ENCODE measurements around the gene FLNB.

FLNB gene

DNA sequence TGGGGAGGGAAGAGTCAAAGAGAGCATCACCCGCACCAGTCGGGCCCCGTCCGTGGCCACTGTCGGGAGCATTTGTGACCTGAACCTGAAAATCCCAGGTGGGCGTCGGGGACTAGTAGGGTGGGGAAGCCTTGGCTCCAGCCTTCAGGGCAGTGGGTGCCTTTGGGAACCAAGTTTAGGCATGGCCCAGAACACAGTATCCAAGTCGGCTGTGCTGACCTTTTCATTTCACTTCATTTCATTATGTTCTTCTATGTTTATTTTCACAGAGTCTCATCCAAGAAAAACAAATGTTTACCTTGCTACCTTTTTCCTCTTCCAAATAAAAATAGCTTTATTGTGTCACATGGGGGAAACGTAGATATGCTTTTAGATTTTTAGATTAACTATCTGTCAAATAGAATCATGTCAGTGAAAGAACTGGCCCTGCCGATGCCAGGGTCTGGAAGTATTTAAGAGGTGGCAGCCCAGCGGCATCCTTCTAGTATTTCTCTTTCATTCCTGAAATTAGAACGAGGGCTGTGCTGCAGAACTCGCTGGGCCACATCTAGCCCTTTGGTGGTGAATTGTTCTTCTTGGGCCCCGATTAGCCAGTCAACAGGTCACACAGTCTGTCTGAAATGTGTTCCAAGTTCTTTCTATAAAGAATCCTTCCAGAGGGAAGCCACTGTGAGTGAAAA, 142.0 kb downstream of the FLNB start:
- DNase-seq: no peak

- DNase-seq: no peak
Observed at GRCh38 chr3:58150810-58151199, 142.6 kb downstream of the FLNB start.

DNA sequence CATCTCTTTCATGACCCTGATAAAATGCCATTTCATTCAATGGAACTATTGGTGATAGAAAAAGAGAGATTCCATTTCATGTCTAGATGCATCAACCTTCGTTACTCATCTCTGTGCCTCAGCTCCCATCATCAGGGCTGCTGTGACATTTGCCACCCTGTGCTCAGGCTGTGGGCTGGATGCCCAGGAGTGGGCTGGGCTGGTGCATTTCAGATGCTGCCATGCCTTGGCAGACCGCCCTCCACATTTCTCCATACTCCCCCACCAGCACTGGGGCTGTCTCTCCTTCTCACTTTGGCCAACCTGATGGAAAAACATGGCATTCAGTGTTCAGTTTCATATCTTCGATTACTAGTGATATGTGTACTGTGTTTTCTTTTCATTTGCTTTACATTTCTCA, 143.4 kb downstream of the FLNB start:
- DNase-seq: no peak

GRCh38 chr3:58152225-58153015, 144.2 kb downstream of the FLNB start:
- DNase-seq: no peak

DNA sequence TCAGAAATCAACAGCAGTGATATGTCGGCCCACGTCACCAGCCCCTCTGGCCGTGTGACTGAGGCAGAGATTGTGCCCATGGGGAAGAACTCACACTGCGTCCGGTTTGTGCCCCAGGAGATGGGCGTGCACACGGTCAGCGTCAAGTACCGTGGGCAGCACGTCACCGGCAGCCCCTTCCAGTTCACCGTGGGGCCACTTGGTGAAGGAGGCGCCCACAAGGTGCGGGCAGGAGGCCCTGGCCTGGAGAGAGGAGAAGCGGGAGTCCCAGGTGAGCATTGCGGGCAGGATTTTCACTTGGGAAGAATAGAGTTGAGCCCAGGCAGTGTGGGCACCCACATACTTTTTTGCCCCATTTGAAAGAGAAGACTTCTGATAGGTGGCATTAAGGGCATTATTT, 145.1 kb downstream of the FLNB start:
- no peak for DNase-seq

DNA sequence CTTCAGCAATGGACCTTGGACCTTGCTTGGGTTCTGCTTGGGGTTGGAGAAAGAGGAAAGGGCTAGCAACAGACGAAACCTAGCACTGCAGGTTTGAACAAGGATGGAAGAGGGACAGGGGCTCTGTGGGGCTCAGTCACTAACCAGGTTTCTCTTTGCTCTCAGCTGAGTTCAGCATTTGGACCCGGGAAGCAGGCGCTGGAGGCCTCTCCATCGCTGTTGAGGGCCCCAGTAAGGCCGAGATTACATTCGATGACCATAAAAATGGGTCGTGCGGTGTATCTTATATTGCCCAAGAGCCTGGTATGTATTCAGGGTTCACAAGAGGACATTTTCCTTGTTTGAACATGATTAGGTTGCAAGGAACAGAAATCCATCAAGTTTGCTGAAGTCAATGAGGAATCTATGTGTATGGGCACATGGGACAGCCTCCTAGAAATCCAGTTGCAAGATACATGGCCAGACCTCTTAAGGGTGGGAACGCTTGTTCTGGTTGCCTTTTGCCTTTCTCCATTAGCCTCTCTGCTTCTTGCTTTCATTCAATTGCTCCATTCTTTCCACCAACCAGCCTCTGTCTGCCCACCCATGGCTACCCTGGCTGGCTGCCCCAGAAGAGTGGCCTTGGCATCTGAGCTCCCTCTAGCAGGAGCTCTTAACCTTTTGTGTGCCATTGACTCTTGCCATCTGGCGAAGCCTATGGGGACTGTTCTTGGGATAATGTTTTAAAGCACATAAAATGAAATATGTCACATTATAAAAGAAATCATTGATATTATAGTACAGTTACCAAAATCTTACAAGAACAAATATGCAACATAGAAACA, 146.6 kb downstream of the FLNB start:
- no peak for DNase-seq

DNA sequence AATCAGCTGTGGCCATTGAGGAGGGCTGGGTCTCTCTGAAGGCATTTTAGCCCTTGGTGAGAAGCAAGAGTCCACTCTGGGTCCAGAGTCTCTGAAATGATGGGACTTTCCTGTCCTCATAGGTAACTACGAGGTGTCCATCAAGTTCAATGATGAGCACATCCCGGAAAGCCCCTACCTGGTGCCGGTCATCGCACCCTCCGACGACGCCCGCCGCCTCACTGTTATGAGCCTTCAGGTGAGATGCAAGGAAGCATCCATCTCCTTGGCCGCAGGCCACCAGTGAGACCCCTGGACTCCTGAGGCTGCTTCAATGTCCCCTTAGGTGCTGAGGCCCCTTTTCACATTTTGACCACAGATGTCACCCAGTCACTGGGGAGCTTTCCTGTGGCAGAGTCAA, 147.6 kb downstream of the FLNB start:
- no peak for DNase-seq

DNA sequence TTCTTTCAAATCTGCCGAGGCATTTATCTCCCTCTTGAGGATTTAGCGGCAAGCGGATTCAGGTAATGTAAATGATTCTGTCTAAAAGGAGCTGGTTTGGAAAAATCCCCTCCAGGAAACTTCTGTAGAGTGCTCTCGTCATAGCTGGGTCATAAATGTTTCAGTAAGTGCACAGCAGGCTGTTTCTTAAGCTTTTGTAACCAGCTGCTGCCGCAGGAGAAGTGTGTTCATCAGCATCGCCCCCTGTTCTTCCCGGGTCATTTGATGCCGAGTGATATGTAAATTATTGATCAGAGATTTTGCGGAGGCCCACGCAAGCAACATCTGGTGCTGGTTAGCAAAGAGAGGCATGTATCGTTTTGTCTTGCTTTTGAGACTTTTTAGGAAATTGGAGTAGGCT, 149.5 kb downstream of the FLNB start:
- no peak for DNase-seq

DNA sequence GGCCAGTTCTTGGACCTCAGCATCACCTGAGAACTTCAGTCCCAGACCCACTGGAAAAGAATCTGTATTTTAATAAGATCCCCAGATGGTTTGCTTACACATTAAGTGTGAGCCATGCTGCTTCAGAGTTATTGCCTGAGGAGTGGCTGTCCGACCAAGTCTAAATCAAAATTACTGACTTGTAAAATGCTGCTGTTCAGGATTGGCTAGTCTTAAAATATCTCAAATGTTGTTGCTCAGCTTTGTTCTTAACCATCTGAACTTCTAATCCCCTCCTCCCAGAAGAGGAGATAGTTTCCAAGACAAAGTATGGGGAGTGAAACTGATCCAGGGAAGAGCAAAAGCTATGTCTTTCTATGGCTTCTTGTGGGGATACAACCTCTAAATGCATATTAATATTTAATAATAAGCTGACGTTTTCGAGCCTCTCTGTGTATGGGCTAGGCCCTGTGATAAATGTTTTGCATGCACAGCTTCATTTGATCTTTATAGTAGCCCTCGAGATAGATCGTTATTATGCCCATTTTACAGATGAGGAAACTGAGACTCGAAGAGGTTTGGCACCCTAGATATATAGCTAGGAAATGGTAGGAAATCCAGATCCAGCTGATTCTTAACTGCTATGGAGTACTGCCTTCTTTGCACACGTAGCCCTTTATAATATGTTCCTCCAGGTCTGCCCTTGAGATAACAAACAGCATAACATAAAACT, 150.4 kb downstream of the FLNB start:
- no peak for DNase-seq

GRCh38 chr3:58160399-58160798, 152.2 kb downstream of the FLNB start:
- DNase-seq: no peak

GRCh38 chr3:58161435-58162398, 153.5 kb downstream of the FLNB start:
- no peak for DNase-seq

GRCh38 chr3:58163234-58163633, 155.0 kb downstream of the FLNB start:
- DNase-seq: no peak

GRCh38 chr3:58164199-58164879, 156.1 kb downstream of the FLNB start:
- DNase-seq: no peak

DNA sequence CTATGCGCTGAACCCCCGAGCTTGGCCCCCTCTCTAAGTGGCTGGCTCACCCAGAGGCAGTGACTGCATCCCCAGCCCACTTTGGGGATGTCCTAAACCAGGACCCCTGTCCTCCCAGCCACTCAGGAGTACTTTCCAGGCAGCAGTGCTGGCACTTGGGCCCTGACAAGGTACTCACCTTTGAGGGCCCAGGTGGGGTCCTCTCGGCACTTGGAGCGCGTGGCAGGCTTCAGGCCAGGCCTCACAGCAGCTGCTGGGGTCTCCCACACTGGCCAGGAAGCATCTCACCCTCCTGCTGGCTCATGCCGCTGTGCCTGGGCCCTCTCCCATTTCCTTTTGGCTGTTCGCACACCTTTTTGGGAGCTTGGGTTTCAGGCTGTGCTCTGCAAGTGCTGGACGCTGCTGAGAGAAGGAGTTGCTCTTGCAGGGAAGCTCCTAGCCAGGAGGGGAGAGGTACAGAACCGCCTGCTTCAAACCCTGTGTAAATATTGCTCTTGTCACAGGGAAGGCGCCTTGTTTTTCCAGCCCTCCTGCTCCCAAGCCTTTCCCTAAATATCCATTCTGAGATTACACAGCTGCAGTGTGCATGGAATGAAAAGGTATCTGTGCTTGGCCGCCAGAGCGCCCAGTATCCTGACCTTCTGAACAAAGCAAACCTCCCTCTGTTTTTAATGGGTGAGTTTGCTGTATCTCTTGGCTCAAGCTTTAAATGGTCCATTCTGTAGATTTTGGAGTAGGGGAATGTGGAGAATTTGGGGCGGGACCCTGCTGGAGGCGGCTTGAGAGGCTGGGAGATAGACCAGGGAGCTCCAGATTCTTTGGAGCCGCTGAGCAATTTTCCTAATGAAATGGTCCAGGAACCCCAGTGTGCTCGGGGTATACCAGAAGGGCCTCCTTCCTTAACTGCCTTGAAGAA, 156.9 kb downstream of the FLNB start:
- DNase-seq: no peak

DNA sequence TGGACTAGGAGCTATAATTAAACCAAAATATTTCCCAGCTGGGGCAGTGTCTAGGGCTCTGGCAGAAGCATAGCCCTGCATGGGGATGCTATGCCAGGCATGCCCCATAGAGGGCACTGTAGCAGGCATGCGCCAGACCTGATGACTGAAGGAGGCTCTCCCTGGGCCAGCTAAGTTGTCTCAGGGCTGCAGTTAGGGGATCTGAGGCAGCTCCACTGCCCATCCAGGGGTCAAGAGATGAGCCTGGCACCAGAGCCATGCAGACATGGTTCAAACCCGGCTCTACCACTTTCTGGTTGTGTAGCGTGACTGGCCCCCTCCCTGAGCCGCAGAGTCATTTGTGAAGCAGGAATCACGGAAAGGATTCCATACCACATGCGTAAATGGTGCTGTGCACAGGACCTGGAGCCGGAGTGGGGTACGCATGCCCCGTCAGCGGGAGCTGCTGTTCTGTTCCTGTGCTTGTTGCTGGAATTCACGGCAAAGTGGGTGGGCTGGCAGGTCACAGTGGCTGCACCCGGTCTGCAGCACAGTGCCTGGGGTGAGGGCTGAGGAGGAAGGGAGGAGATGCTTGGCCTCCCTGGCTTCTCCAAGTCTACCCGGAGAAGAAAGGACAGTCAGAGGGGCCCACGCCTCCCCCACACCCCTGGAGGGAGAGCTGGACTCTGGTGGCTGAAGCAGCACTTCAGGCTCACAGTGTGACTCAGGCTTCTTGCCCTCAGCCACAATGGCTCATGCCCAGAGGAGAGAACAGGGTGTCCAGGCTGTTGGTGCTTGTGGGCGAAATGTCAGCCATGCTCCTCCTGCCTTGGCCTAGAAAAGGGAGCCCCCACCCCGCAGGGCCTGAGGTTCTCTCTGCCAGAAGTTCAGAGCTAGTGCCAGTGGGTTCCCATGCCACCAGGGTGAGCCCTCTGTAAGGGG, 159.5 kb downstream of the FLNB start:
- no peak for DNase-seq

DNA sequence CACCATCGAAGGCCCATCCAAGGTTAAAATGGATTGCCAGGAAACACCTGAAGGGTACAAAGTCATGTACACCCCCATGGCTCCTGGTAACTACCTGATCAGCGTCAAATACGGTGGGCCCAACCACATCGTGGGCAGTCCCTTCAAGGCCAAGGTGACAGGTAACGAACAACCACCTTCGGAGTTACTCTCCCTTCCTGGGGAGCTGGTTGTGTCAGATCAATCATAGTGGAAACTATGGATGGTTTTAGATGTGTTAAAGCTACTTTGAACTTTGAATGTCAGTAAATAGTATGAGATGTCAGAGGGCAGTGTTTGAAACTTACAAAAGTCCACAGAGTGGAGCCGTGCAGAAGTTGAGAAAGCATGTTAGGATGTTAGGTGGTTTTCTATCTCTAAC, 160.3 kb downstream of the FLNB start:
- no peak for DNase-seq

- DNase-seq: no peak
Observed at GRCh38 chr3:58169371-58169770, 161.1 kb downstream of the FLNB start.

- no peak for DNase-seq
Observed at GRCh38 chr3:58170376-58170775, 162.2 kb downstream of the FLNB start.

DNA sequence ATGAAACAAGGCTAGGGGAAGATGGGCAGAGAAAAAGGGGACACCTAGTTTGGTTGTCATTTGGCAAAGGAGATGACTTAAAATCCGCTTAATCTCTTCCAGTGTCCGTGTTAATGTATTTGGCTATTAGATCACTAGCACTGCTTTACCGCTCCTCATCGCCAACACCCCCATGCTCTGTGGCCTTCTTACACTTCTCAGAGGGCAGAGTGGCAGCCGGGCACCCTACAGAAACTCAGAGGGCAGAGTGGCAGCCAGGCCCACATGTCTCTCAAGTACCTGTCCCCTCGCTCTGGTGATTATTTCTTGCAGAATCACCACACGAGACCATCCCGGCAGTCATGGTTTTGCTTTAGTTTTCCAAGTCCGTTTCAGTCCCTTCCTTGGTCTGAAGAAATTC, 162.9 kb downstream of the FLNB start:
- no peak for DNase-seq
